ENCODE measurements around the gene DCBLD1.

DCBLD1 gene

DNA sequence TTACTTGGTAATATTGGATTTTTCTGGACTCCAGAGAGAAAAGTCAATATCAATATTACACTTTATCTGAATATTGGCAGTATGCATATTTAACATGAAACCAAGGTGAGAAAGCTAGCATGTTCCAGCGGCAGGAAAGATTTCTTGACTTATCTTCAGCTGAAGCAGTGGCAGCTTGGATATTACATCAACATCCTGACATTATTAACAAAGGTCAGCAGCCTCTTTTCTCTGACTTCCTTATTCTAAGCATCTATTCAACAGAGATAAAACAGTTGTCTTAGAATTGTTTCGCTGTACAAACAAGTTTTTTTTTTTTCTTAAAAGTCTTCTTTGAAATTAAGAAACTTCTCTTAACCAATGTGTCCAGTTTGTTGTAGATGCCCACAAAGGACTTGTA lies 11.8 kb downstream of the DCBLD1 start:
- Histone ChIP-seq H3K9me3 (ENCODE audit: low read length) (no peaks in the 10 kb centered on the region), H3K36me3 (ENCODE audit: insufficient read depth, low read length) (no peaks in the 10 kb centered on the region), H3K4me1 (ENCODE audit: insufficient read depth, low read length, severe bottlenecking) (peaks cover 24% of the 10 kb centered on the region), H3K9ac (ENCODE audit: low read length) (no peak overlapping the region), H4K20me1 (ENCODE audit: insufficient read depth, low read length) (no peaks in the 10 kb centered on the region), H2AFZ (ENCODE audit: low read length) (no peak overlapping the region), H3K27ac (ENCODE audit: low read depth, low read length, poor library complexity, severe bottlenecking) (no peak overlapping the region), H3K79me2 (ENCODE audit: insufficient read depth, low read length) (peaks cover 10% of the 10 kb centered on the region; the same call in 1 of the 2 replicates), H3F3A (ENCODE audit: insufficient read depth, low read length) (no peaks in the 10 kb centered on the region), H3K4me2 (ENCODE audit: low read length) (no peak overlapping the region), H3K27me3 (ENCODE audit: insufficient read depth, low read length) (no peaks in the 10 kb centered on the region), H3K9me2 (ENCODE audit: low read depth, low read length) (no peaks in the 10 kb centered on the region), H3K4me3 (ENCODE audit: low read depth, low read length, poor library complexity, severe bottlenecking) (no peak overlapping the region)
- TF ChIP-seq, protein P1, sequence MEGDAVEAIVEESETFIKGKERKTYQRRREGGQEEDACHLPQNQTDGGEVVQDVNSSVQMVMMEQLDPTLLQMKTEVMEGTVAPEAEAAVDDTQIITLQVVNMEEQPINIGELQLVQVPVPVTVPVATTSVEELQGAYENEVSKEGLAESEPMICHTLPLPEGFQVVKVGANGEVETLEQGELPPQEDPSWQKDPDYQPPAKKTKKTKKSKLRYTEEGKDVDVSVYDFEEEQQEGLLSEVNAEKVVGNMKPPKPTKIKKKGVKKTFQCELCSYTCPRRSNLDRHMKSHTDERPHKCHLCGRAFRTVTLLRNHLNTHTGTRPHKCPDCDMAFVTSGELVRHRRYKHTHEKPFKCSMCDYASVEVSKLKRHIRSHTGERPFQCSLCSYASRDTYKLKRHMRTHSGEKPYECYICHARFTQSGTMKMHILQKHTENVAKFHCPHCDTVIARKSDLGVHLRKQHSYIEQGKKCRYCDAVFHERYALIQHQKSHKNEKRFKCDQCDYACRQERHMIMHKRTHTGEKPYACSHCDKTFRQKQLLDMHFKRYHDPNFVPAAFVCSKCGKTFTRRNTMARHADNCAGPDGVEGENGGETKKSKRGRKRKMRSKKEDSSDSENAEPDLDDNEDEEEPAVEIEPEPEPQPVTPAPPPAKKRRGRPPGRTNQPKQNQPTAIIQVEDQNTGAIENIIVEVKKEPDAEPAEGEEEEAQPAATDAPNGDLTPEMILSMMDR (IDR thresholded peaks at IDR 0.05; ENCODE audit: low read length): no peak
- TF ChIP-seq EZH2 (IDR thresholded peaks at IDR 0.05; ENCODE audit: borderline replicate concordance, low read length): no peak

- Histone ChIP-seq H3K9me3 (ENCODE audit: low read length) (no peaks in the 10 kb centered on the region), H3K79me2 (ENCODE audit: insufficient read depth, low read length) (peaks cover 10% of the 10 kb centered on the region; the same call in 1 of the 2 replicates), H3F3A (ENCODE audit: insufficient read depth, low read length) (no peaks in the 10 kb centered on the region), H3K4me3 (ENCODE audit: low read depth, low read length, poor library complexity, severe bottlenecking) (no peak overlapping the region), H3K36me3 (ENCODE audit: insufficient read depth, low read length) (no peaks in the 10 kb centered on the region), H3K27me3 (ENCODE audit: insufficient read depth, low read length) (no peaks in the 10 kb centered on the region), H4K20me1 (ENCODE audit: insufficient read depth, low read length) (no peaks in the 10 kb centered on the region), H3K27ac (ENCODE audit: low read depth, low read length, poor library complexity, severe bottlenecking) (no peak overlapping the region), H3K4me2 (ENCODE audit: low read length) (no peak overlapping the region), H3K4me1 (ENCODE audit: insufficient read depth, low read length, severe bottlenecking) (peaks cover 24% of the 10 kb centered on the region), H2AFZ (ENCODE audit: low read length) (no peak overlapping the region), H3K9me2 (ENCODE audit: low read depth, low read length) (no peaks in the 10 kb centered on the region), H3K9ac (ENCODE audit: low read length) (no peak overlapping the region)
- no peak for TF ChIP-seq EZH2 (IDR thresholded peaks at IDR 0.05; ENCODE audit: borderline replicate concordance, low read length)
- TF ChIP-seq, protein P1 (IDR thresholded peaks at IDR 0.05; ENCODE audit: low read length): no peak
Measured at GRCh38 chr6:117494694-117495318, 12.3 kb downstream of the DCBLD1 start.

- Histone ChIP-seq H3K9me2 (ENCODE audit: low read depth, low read length) (no peaks in the 10 kb centered on the region), H3K4me2 (ENCODE audit: low read length) (no peak overlapping the region), H3K9ac (ENCODE audit: low read length) (no peak overlapping the region), H3K4me1 (ENCODE audit: insufficient read depth, low read length, severe bottlenecking) (peaks cover 24% of the 10 kb centered on the region), H3K27me3 (ENCODE audit: insufficient read depth, low read length) (no peaks in the 10 kb centered on the region), H3K79me2 (ENCODE audit: insufficient read depth, low read length) (peaks cover 10% of the 10 kb centered on the region; the same call in 1 of the 2 replicates), H4K20me1 (ENCODE audit: insufficient read depth, low read length) (no peaks in the 10 kb centered on the region), H2AFZ (ENCODE audit: low read length) (no peak overlapping the region), H3K4me3 (ENCODE audit: low read depth, low read length, poor library complexity, severe bottlenecking) (no peak overlapping the region), H3F3A (ENCODE audit: insufficient read depth, low read length) (no peaks in the 10 kb centered on the region), H3K9me3 (ENCODE audit: low read length) (no peaks in the 10 kb centered on the region), H3K36me3 (ENCODE audit: insufficient read depth, low read length) (no peaks in the 10 kb centered on the region), H3K27ac (ENCODE audit: low read depth, low read length, poor library complexity, severe bottlenecking) (no peak overlapping the region)
- TF ChIP-seq, protein P1 (IDR thresholded peaks at IDR 0.05; ENCODE audit: low read length): no peak
- TF ChIP-seq EZH2 (IDR thresholded peaks at IDR 0.05; ENCODE audit: borderline replicate concordance, low read length): no peak
Measured at GRCh38 chr6:117495425-117495824, 13.0 kb downstream of the DCBLD1 start.

Measured in OCI-LY1 (cell line).